Fibroblast of gingiva (primary cell): ENCODE measurements around the gene LRRK1.

Experiments used
- DNase-seq: peaks from one replicate; pipeline ENCODE4 v3.0.0-alpha.2; 2011; ENCODE audit warnings: low read depth

LRRK1 gene

DNA sequence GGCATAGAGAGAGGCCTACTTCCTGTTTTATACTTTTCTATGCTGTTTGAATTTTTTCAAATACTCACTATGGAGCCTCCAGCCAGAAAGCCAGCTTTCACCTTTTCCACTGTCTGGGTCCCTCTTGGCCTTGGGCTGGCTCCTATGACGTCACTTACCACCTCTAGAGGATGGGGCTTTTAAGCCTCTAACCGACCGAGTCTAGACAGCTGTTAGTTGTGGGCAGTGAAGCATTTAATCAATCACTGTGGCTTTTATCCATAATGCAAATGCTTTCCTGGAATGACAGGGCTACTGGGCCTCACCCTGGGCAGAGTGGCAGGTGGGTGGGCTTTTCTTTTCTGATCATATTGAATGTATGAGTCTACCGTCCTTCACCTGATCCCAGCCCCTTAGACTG, 61.9 kb downstream of the LRRK1 start:
- no peak for DNase-seq

DNA sequence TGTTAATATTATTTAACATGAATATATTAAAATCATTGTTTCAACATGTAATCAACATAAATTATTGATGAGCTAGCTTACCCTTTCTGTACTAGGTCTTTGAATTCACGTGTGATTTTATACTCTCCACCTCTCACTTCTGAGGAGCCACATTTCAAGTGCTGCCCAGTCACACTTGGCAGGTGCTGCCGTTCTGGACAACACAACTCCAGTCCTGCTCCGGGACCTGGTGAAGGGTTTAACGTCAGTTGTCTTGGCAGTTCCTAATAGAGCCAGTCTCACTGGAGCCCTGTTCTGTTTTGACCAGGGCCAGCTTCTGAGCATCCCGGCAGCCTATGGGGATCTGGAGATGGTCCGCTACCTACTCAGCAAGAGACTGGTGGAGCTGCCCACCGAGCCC, 64.1 kb downstream of the LRRK1 start:
- no peak for DNase-seq

DNA sequence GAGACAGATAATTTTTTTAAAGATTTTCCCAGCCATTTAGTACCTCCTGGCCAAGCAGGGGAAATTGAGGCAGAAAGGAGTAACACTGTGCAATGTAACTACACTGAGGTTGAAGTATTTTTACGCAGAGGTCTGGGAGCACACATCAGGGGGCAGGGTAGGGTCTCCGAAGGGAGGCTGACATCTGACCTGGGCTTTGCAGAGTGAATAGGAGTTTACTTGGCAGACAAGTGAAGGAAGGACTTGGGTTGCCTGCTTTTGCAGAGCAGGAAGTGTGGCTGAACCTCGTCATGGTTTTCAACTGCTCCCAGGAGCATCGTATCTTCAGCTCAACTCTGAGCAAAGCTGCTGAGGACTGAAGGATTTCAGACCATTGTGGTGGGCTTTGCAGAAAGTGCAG, 66.2 kb downstream of the LRRK1 start:
- no peak for DNase-seq

DNA sequence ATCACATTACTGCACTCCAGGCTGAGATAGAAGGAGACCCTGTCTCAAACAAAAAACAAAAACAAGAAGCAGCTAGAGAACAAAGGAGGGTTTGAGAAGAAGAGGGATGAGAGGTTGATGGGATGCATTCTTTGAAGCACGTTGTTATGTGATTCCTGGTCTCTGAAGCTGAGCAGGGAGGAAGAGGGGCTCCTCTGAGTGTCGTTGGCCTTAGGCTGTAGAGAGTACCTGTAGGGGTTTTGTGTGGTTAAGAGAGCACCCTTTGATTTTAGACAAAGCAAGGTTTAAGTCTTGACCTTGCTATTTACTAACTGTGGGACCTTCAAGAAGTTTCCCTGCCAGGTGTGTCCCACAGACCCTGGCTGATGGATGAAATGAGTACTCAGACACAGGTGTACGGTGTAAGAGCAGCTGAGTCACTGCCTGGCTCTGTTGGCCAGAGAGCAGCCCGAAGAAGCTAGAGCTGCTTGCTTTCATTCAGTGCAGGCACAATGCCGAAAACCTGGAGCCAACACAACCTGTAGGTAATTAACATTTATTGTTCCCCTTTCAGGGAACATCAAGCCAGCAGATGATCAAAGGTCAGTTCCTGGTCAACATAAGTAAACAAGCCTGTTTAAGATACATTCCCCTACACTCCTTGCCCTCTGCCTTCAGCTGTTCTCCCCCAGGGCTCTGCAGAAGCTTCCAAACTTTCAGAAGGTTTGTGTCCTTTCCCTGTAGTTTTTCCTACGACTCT, 67.2 kb downstream of the LRRK1 start:
- DNase-seq: no peak

DNA sequence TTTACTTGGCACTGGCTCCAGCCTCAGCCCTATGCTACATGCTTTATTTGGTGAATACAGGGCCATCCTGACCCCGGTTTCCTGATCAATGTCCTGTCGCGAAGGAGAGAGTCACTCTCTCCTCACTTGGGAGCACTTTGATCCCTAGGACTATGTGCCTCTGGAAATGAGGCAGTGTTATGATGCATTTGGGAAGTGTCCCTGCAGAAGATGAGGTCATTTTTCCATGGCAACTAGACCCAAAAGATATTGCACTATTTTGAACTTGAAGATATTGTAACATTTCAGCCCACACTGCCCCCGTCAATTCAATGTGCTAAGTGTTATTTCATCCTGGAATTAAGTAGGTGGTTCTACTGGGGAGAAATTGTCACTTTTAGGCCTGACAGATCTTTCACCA, 68.0 kb downstream of the LRRK1 start:
- peak; percentile 27 for DNase-seq

DNA sequence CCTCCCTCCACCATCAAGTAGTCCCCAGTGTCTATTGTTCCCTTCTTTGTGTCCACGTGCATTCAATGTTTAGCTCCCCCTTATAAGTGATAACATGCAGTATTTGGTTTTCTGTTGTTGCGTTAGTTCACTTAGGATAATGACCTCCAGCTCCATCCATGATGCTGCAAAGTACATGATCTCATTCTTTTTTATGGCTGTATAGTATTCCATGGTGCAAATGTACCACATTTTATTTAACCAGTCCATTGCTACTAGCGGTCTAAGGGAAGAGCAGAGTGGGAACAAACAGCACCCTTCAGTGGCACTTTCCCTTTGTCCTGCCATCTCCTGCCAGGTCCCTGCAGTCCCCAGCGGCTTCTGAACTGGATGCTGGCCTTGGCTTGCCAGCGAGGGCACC, 69.1 kb downstream of the LRRK1 start:
- DNase-seq: no peak

DNA sequence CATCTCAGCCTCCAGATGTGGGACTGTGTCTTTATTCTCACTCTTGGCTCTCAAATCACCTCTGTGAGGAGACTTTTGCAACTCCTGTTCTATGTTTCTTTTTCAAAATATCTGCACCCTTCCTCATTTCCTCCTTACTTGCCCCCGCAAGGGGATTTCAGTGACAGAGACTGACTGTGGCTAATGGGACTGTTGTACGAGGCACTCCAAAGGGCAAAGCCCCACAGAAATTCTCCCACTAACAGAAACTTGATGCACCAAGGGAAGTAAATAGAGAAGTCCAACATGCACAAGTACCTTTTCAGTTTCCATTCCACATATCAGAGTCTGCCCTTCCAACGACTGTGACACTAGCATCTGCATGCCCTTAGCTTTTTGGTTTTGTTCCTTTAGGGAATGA, 69.7 kb downstream of the LRRK1 start:
- DNase-seq: no peak

DNA sequence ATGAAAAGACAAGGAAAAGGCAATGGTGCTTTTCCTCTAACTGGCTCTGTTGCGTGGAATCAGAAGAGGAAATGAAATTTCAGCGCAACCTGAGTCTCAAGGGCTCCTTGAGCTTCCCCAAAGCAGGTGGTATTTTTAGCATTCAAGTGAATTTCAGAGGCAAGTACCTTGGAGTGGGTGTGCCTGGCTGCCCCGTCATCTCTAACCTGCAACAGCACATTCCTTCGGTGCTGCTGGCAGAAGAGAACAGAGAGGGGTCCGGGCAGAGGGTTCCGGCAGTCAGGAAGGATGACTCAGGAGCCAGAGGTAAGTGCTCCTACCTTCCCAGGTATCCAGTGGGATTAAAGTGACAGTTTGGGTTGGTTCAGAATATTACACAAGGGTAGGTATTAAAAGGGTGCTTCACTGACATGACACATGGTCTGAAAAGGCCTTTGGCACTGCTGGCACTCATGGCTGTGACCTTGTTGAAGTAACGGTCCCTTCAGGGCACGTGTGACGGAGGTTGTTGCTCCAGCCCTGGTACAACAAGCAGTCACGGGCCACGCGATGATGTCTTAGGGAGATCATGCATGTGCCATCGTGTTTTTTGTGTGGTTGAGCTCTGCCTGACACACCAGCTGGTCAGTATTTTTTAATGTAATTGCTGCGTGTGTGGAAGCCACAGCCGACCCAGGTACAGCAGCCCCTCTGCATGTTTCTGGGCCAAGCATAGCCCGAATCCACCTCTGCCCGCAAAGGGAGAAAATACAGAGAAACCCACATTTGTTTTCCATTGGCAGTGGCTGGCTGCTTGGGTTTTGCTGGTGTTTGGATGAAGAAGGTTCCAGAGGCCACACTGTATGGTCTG, 75.7 kb downstream of the LRRK1 start:
- DNase-seq: no peak

DNA sequence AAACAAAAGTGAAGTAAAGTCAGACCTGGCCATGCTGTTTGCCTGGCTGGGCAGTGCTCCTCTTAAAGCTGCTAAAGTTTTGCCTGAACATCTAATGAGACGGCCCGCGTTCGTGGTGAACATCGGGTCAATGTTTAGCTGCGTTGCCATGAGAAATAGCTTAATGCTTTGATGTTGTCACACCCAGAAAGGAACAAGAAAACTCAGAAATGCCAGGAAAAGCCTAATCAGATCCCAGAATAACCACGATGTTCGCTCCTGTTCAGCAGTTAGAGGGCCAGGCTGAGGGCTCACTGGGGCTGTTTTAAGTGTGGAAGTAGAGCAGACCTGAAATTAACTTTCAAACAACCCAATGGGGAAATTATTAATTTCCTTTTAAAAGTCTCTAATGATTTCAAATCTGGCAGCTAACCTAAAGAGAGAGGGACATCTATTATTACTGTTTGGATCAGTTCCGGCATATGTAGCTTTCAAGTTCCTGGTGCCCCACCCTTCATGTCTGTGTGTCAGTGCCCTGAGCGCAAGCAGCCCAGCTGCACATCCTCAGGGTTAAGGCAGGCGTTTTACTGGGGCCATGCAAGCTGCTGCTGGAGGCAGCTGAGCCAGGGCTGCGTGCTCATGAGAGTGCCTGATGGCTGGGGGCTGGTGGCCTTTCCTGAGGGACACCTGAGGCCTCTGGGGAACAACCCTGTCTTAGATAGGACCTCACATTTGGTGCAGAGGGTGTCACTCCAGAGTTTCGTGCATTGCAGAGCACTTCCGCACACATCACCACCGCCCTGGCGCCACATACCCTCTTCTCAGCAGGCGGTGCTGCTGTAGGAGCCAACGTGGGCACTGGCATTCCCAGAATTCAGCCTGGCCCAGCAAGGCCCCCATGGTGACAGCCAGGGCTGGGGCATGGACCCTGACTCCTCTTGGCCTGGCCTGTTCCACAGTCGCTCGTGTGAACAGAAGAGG, 76.6 kb downstream of the LRRK1 start:
- no peak for DNase-seq

DNA sequence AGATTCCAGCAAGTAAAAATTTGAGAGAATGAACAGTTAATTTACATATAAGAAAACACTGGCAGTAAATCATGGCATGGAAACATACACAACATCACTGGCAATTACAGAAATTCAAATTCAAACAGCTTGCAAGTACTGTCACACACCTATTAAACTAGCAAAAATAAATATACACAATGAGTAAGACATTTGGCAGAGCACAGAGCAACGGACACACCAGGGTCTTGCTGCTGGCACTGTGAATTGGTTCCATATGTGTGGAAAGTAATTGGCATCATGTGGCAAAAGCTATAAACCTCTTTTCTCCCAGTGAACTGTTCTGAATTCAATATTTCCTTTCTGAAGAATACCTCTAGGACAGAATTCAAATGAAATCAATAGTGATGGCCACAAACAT, 78.3 kb downstream of the LRRK1 start:
- DNase-seq: peak; percentile 86

DNA sequence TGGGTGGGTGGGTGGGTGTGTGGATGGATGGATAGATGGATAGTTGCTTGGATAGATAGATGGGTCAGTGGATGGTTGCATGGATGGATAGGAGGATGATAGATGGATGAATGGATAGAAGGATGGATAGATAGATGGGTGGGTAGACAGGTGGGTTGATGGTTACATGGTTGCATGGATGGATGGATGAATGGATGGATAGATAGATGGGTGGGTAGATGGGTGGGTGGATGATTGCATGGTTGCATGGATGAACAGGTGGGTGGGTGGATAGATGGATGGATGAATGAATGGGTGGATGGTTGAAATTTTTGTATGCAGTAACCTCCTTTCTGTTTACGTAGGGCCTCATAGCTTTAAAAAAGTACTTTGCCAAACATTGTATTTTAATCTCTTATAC, 79.5 kb downstream of the LRRK1 start:
- no peak for DNase-seq

DNA sequence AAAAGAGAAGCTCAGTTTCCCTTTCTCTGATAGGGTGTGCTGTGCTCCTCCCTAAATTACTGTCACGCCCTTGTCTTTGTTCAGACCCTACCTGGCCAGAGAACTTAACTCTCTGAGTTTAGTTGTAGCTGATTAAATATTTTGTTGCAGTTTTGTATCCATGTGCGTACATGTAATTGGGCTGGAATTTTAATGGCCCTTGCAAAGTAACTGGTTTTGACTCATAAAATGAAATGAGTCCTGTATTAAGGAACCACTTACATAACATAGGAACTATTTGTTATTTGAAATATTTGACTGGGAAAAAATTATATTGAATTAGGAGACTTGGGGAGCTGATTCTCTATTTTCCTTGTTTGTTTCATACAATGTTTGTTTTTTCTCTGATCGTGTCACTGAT, 80.2 kb downstream of the LRRK1 start:
- no peak for DNase-seq

DNA sequence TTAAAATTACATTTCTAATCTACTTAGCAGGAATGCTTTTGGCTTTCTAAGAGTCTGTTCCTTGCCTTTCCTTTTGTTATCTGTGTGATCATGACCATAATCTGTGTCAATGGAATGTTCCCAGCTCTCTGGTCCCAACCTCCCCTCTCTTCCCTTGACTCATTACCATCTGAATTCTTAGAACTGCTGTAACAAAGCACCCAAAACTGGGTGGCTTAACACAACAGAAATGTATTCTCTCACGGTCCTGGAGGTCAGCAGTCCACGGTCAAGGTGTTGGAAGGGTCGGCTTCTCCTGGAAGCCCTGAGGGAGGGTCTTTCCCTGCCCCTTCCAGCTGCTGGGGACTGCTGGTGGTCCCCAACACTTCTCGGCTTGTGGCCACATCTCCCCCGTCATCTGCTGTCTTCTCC, 81.1 kb downstream of the LRRK1 start:
- no peak for DNase-seq

DNA sequence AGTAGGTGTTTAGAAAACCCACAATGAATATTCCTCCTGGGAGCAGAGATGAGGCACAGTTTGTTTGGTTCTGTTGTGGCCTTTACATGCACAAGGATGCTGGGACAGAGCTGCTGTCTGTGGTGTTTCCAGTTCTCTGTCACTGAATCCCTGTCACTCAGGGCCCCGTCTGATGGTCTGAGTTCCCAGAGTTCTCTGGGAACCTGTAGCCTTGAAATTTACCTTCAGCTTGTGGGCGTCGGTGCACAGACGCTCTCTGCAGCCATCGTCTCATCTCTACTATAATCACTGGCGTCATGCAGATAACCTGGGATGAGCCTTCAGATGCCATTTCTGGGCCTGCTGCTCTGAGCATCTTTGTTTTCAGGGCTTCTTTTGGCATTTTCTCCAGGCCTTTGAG, 81.9 kb downstream of the LRRK1 start:
- DNase-seq: no peak

DNA sequence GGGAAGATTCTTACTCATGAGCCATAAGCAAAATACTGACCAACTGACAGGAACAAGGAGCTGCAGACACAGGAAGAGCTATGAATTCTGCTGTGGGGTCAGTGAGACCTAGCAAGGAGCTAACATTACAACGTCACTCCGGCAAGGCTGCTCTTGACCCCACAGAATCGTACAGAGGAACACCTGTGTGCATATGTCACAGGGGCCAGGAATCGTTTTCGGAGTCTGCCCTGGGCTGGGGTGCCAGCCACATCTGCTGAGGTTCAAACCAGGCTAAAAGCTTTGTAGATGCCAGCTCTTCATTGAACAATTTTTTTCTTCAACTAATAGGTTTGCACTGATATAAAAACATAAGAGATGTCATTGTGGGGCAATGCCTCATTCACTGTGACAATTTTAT, 82.6 kb downstream of the LRRK1 start:
- DNase-seq: no peak

DNA sequence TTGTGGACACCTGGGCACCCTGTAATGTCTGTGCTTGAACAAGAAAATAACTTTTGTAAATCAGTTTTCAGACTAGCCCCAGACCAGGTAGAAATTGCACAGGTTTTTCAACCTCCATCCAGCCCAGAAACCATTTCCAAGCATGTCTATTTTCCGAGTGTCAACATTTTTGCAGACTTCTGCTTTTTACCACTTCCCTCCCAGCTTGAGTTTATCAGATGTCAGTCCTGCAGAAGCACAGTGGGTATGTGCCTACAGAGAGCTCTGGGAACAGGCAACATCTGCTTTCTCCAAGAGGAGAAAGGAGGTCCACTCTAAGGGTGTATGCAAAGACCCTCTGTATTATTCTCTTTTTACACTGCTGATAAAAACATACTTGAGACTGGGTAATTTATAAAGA, 83.9 kb downstream of the LRRK1 start:
- DNase-seq: no peak

DNA sequence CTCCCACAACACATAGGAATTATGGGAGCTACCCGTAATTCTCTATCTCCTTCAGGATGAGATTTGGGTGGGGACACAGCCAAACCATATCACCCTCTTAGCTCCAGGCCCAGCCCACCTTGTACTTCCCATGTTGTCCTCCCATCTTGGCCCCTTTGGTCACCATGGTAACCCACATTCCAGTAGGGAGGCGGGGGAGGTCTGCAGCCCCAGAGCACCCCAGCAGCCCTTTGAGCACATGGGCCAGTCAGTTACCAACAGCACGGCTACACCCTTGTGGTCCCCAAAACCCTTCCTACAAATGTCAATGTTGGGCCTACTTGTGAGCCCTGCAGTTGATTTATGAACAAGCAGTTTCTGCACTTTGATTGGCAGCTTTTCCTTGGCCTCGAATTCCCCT, 84.5 kb downstream of the LRRK1 start:
- DNase-seq: no peak

DNA sequence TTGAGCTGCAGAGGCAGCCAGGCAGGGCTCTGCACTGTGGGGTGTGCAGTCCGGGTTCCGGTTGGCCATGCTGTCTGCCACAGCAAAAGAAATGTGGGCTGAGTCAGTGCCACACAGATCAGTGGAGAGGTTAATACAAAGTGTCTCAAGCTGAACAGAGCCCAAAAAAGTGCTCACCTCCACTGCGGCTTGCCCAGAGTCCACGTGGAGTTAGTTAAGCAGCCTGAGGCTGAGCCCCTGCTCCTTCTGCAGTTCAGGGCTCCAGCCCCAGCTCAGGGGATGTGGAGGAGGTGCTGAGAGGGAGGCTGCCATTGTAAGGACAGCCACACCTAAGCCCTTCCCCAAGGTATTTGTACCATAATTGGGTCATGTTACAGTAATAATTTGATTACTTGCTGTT, 85.3 kb downstream of the LRRK1 start:
- DNase-seq: no peak

DNA sequence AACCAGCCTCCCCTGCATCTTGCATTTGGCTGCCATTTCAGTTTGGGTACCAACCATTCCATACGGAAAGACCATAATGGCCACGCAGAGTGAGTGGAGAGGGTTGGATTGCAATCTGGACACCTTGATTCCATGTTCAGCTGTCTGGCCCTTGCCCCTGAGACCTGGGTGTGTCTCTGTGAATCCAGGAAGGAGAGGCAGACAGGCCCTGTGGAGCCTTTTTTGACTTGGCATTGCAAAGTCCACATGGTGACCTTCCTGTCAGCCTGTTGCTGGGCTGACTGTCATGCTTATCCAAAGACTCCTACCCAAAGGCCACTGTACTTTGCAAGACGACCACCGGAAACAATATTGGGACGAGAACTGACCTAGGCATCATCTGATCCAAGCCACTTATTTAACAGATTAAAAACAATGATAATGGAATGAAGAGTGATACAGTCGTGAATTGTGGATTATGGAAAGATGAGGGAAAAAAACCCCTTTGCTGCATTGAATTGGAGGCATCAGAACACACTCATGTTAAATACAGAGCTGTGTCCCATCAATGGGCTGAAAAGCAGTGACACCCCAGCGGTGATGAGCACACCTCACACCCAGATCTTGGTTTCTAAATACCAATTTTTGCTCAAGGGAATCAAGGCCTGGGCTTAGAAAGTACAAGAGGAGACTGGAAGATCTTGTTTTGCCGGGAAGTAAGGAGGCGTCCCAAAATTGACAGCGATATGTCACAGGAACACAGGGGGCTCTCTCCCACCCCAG, 86.0 kb downstream of the LRRK1 start:
- DNase-seq: no peak

DNA sequence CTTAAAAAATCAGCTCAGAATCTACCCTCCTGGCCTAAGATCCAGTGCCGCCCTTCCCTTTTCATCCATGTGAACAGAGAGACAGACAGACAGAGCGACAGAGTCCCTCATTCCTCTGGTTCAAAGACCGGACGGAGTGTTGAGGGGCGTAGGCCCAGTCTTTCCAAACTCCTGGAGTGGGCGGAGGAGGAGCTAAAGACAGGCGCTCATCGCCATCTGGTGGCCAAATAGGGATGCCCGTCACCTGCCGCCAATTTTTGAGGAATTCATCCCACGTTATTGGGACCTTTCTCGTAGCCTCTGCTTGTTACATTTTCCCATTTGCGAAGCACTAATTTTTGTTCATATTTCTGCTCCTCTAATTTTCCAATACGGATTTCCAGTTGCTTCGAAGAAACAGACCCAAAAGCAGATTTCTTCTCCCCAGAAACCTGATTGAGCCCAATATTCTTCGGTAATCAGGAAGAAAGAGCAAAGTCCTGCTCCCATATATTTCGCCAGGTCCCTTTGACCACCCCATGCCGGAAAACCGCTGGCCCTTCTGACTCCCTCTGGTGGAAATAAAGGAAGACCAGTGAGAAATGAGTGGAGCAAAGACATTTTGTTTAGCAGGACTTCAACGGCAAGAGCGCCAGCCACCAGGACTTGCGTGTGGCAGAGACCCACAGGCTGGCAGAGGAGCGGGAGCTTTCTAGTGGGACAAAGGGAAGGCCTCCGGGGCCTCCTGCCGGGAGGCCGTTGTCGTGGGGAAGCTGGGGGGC, 88.0 kb downstream of the LRRK1 start:
- DNase-seq: peak; percentile 67
